B cell (primary cell): ENCODE data around the gene NBPF3. TPM values are rescaled to one million over a fixed set of nuclear protein-coding genes. Genes with fewer than 3 reads are reported as not detected.

ENCODE experiments used
- ATAC-seq: fragments of 200-7000 bp; cut with Tn5 transposase; one replicate; pipeline ENCODE4 v1.10.0; 2021; ENCODE audit warnings: low read depth, mild to moderate bottlenecking, moderate number of reproducible peaks, moderate library complexity
- CTCF ChIA-PET: fragments of 350-600 bp; sonication (Branson Sonifier 250); formaldehyde crosslinking; loops from one replicate; lab custom pipeline; 2021; ENCODE audit warnings: antibody characterized with exemption, inconsistent platforms; lab: Charles Lee
- POLR2A ChIA-PET: fragments of 350-600 bp; sonication (Branson Sonifier 250); formaldehyde crosslinking; loops from one replicate; lab custom pipeline; 2021; ENCODE audit warnings: antibody characterized with exemption; lab: Charles Lee
- DNase-seq: peaks from one replicate; pipeline ENCODE4 v3.0.0; 2013
- H2AFZ ChIP-seq: 2 replicates; pipeline ENCODE4 v1.6.1; 2012; ENCODE audit warnings: mild to moderate bottlenecking, low read depth, low read length; ENCODE audit not compliant: insufficient read depth, poor library complexity, severe bottlenecking
- H3K27ac ChIP-seq, 2 donors: 1 replicate in 1 of 2; 2 replicates in 1 of 2; pipeline ENCODE4 v1.5.1; 2012 to 2013; ENCODE audit warnings: low read length in 2 of 2, mild to moderate bottlenecking in 2 of 2, moderate library complexity in 1 of 2
- H3K27me3 ChIP-seq, 4 experiments: fragments of 200-600 bp in 1 of 4; sonication (generic) in 1 of 4; replicated peaks in 1 of 4; 1 replicate in 2 of 4; 2 replicates in 2 of 4; pipeline versions ENCODE4 v1.6.1 to v1.7.0; 2013 to 2016; ENCODE audit warnings: low read length in 3 of 4, mild to moderate bottlenecking in 2 of 4, mixed read lengths in 1 of 4, moderate library complexity in 1 of 4; ENCODE audit not compliant: insufficient read depth in 4 of 4, control insufficient read depth in 3 of 4; ENCODE audit errors: control extremely low read depth in 1 of 4
- H3K36me3 ChIP-seq, 2 experiments: replicated peaks in 1 of 2; 1 replicate in 1 of 2; 2 replicates in 1 of 2; pipeline versions ENCODE4 v1.6.1 to v1.7.1; 2013; ENCODE audit warnings: low read length in 1 of 2; ENCODE audit not compliant: insufficient read depth in 2 of 2, control insufficient read depth in 1 of 2; ENCODE audit errors: control extremely low read depth in 1 of 2, extremely low read depth in 1 of 2
- H3K4me1 ChIP-seq, 2 donors: fragments of 200-600 bp in 1 of 2; sonication (generic) in 1 of 2; 1 replicate in 1 of 2; 2 replicates in 1 of 2; pipeline versions ENCODE4 v1.5.1 to v1.6.1; 2013 to 2017; ENCODE audit warnings: low read length in 2 of 2; ENCODE audit not compliant: control insufficient read depth in 2 of 2, insufficient read depth in 2 of 2
- H3K4me2 ChIP-seq: replicated peaks from 2 replicates; pipeline ENCODE3; 2012; ENCODE audit warnings: mild to moderate bottlenecking, low read depth, low read length; ENCODE audit not compliant: poor library complexity, severe bottlenecking
- H3K4me3 ChIP-seq, 5 experiments: fragments of 200-600 bp in 1 of 5; sonication (generic) in 1 of 5; 1 replicate in 3 of 5; 2 replicates in 2 of 5; pipeline versions ENCODE4 v1.5.1 to v1.7.0; 2011 to 2016; ENCODE audit warnings: low read length in 4 of 5, mild to moderate bottlenecking in 4 of 5, low read depth in 2 of 5, control low read depth in 1 of 5, moderate library complexity in 1 of 5; ENCODE audit not compliant: insufficient read depth in 1 of 5; ENCODE audit errors: control extremely low read depth in 1 of 5, extremely low read depth in 1 of 5
- H3K79me2 ChIP-seq: fragments of 200-600 bp; sonication (generic); one replicate; pipeline ENCODE4 v1.6.0; 2016; ENCODE audit warnings: low read length; ENCODE audit not compliant: control insufficient read depth, insufficient read depth
- H3K9ac ChIP-seq: fragments of 200-600 bp; sonication (generic); 2 replicates; pipeline ENCODE4 v1.6.1; 2017; ENCODE audit warnings: mild to moderate bottlenecking, low read length, moderate library complexity
- H3K9me3 ChIP-seq, 3 donors: one replicate each; pipeline versions ENCODE4 v1.6.1 to v1.7.1; 2013; ENCODE audit warnings: low read length in 2 of 3; ENCODE audit not compliant: control insufficient read depth in 2 of 3, insufficient read depth in 1 of 3; ENCODE audit errors: control extremely low read depth in 1 of 3
- H4K20me1 ChIP-seq: 2 replicates; pipeline ENCODE4 v1.6.0; 2012; ENCODE audit warnings: mild to moderate bottlenecking, low read length; ENCODE audit not compliant: insufficient read depth, control insufficient read depth, poor library complexity, severe bottlenecking
- H3K27ac Mint-ChIP-seq: one replicate; pipeline ENCODE4 v1.8.0; 2021; ENCODE audit warnings: mixed read lengths
- H3K27me3 Mint-ChIP-seq: one replicate; pipeline ENCODE4 v1.8.0; 2021; ENCODE audit warnings: mixed read lengths
- H3K4me1 Mint-ChIP-seq: one replicate; pipeline ENCODE4 v1.8.0; 2021; ENCODE audit warnings: mixed read lengths
- H3K4me3 Mint-ChIP-seq: one replicate; pipeline ENCODE4 v1.8.0; 2021; ENCODE audit warnings: mixed read lengths
- H3K9me3 Mint-ChIP-seq: one replicate; pipeline ENCODE4 v1.8.0; 2022; ENCODE audit warnings: mixed read lengths; ENCODE audit not compliant: insufficient read depth
- EZH2 ChIP-seq: IDR thresholded peaks from 2 replicates; pipeline ENCODE4 v1.6.1; 2012; ENCODE audit warnings: borderline replicate concordance, low read depth, mild to moderate bottlenecking, moderate library complexity, low read length; ENCODE audit not compliant: insufficient read depth, poor library complexity, severe bottlenecking
- WGBS: methylation state at CpG from one replicate; pipeline ENCODE4 v1.1.5; 2013; ENCODE audit warnings: missing lambda C conversion rate; ENCODE audit not compliant: insufficient coverage; 5-methylcytosine and 5-hydroxymethylcytosine counted together
- intact Hi-C: fragments of 100-400 bp; cut with micrococcal nuclease; formaldehyde crosslinking; loops from one replicate; pipeline ENCODE4 v1.10.0; 2022
- polyA plus RNA-seq: library from polyadenylated mRNA; depleted of rRNA; stranded (reverse); fragments of >200 nt; gene quantifications from 2 replicates; pipeline ENCODE4 v1.2.3, GENCODE V29; 2012
- total RNA-seq, 2 donors: library from RNA; stranded (reverse); fragments of 120-200 nt in 1 of 2; gene quantifications; 1 replicate in 1 of 2; 2 replicates in 1 of 2; pipeline versions ENCODE4 v1.2.3 to v1.2.4, GENCODE V29; 2013 to 2022
- TF ChIP-seq, protein P1 (sequence below): fragments of 200-600 bp; IDR thresholded peaks from one replicate; pipeline ENCODE4 v1.8.0; 2022; ENCODE audit warnings: antibody characterized with exemption, mild to moderate bottlenecking

The NBPF3 gene
- total and polyA plus RNA-seq, 2 donors (not counting 1 experiment from before 2014, with no cell fraction given), result 2.0 to 4.2 TPM

- Histone ChIP-seq H3K36me3 (no peaks in the 10 kb centered on the region), H3K79me2 (no peaks in the 10 kb centered on the region), H3K27ac (no peak overlapping the region), H3K4me1 (peaks cover 46 to 63% of the 10 kb centered on the region in 2 donors), H3K27me3 (peaks cover 0 to 33% (median 9%) of the 10 kb centered on the region in 4 experiments), H2AFZ (no peak overlapping the region), H4K20me1 (no peaks in the 10 kb centered on the region), H3K9ac (no peak overlapping the region), H3K9me3 (peaks cover 0 to 19% (median 0%) of the 10 kb centered on the region in 3 donors), H3K4me3 (no peak overlapping the region), H3K4me2 (no peak overlapping the region)
- no peak for TF ChIP-seq EZH2
- TF ChIP-seq, protein P1, sequence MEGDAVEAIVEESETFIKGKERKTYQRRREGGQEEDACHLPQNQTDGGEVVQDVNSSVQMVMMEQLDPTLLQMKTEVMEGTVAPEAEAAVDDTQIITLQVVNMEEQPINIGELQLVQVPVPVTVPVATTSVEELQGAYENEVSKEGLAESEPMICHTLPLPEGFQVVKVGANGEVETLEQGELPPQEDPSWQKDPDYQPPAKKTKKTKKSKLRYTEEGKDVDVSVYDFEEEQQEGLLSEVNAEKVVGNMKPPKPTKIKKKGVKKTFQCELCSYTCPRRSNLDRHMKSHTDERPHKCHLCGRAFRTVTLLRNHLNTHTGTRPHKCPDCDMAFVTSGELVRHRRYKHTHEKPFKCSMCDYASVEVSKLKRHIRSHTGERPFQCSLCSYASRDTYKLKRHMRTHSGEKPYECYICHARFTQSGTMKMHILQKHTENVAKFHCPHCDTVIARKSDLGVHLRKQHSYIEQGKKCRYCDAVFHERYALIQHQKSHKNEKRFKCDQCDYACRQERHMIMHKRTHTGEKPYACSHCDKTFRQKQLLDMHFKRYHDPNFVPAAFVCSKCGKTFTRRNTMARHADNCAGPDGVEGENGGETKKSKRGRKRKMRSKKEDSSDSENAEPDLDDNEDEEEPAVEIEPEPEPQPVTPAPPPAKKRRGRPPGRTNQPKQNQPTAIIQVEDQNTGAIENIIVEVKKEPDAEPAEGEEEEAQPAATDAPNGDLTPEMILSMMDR, result no peak
- WGBS, result 90% methylated on average over 6 of the region's 11 CpGs
- H3K27me3 Mint-ChIP-seq, result peaks cover 16% of the 10 kb centered on the region
- H3K4me3 Mint-ChIP-seq, result peak overlapping the region; percentile 37
- DNase-seq, result no peak
- ATAC-seq, result no peak
- POLR2A ChIA-PET, result no interaction called here
- no peak overlapping the region for H3K27ac Mint-ChIP-seq
- no peaks in the 10 kb centered on the region for H3K9me3 Mint-ChIP-seq
- CTCF ChIA-PET, result interaction anchor here (12.1 kb wide), 1 partner anchor 22 kb away, joined by 186 read pairs; no protein-coding TSS in a partner anchor
- peaks cover 42% of the 10 kb centered on the region for H3K4me1 Mint-ChIP-seq
- intact Hi-C loops, result loop anchor here (10.0 kb wide), 1 partner anchor 513 kb away; no protein-coding TSS in a partner anchor
Observed at GRCh38 chr1:21511579-21512522, 71.9 kb downstream of the NBPF3 start.
